ENCODE measurements around the gene COLEC11.

Gene COLEC11

DNA sequence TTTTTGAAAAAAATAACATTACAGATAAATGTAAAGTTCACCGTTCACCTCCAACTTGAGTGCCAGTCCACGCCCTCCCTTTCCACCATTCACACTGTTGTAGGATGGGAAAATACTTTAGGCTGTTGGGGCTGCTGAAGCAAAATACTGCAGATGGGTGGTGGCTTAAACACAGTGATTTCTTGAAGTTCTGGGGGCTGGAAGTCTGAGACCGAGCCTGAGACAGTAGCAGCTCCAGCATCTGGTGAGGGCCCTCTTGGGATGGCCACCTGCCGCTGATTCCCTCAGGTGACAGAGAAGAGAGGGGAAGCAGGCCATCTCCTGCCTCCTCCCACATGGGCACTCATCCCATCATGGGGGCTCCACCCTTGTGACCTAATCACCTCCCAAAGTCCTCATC lies 80.8 kb downstream of the COLEC11 start:
- no peak for DNase-seq (ENCODE audit: low read depth)

DNA sequence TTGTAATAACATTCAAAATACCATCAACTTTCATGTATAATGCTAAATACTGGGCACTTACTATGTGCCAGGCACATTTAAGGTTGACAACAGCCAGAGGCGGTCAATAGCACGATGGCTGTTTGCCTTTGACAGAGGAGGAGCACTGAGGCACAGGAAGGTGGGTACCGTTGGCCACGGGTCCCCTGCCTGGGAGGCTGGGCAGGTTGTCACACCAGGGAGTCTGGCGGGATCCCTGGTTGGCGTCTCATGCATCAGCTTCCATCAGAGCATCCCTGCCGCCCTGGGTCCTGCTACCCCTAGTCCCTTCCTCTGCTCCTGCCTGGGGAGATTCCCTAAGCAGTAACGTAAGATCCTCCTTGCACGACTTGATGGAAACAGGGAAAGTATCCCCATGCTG lies 82.5 kb downstream of the COLEC11 start:
- DNase-seq (ENCODE audit: low read depth) = no peak

DNA sequence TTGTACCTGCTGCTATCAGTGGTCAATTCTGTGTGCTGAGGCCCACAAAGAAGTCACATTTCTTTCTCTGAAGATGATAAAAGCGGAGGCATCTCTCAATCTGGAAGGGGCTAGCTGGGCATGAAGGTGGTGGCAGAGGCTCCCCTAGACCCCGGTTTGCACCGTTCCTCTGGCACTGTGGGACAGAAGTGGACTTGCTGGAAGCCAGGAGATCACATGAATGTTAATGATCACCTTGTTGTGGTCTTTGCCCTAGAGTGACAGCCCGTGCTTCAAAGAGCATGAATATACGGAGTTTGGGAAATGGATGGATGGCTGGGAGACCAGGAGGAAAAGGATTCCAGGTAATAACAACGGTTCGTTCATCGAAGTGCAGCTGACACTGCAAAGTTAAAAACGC lies 83.3 kb downstream of the COLEC11 start:
- no peak for DNase-seq (ENCODE audit: low read depth)

DNA sequence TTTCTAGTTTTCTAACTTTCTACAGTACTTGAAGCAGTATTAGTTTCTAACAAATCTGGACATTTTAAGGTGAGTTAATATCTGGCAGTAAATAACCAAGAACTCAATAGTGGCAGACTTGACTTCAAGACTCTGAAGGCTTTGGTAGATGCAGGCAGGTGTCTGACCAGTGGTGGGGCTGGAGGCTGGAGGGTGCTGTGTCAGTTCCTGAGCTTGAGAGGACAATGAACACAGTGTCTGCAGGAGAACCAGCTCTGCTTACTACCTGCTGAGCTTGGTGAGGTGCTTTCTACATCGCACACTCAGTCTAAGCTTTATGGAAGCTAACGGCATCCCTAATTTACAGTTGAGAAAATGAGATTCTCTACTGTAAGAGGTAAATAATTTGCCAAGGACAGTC lies 84.3 kb downstream of the COLEC11 start:
- no peak for DNase-seq (ENCODE audit: low read depth)

DNA sequence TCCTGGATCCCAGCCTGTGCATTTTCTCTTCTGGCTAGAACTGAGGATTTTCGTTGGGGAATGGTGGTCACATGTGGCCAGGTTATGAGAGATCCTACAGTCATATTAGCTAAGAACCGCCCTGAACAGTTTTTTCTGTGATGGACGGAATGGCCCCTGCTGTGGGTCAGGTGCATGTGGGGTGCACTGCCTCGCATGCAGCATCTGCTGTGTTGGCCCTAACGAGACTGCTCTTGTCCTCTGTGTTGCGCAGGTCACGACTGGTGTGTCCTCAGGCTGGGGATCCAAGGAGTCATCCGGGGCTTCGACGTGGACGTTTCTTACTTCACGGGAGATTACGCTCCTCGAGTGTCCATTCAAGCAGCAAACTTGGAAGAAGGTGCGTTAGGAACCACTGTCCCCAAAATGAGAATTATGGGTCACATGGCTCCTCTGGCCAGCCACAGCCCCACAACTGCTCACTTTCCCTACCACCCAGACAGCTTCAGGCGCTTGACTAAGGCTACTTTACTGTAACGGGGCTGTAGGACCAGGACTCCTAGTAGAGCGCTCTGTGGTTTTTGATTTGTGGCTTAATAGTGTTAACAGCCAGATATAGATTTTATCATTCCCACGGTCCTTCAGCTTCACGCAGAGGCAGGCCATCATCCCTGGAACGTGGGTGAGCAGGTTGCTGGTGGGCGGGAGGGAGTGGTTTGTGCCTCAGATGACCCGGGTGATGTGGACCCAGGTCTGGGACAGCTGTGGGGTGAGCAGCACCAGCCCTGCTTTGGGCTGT lies 84.9 kb downstream of the COLEC11 start:
- no peak for DNase-seq (ENCODE audit: low read depth)

DNA sequence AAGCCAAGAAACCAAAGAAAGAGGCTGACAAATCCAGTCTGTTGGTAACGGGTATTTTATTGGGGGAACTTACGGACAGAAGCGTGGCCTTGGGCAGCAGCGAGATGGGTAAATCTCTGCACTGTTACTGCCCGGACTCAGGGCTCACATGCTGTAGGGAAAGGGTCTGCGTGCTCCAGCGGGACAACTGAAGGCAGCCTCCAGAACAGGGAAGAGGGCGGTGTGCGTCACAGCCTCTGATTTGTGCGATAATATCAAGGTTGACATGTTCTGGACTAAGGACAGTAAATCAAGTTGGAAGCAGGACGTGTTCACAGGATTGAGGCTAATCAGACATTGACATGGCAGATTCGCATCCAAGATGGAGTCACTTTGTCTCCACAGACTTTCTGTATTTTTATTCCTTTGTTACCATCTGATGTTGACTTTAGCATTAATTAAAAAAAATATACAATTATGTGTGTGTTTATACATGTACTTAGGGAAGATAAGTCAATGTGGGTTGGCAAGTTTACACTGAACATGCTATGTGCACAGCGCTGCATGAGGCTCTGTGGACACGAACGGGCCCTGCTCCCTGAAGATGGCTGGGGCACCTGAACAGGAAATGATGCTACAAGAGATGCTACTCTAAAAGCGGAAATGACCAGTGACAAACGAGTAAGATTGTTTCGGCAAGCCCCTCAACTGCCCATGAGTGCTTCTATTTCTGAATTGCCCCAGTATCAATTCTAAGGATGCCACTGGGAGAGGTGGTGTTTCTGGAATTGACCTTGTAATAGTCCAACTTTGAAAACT lies 85.8 kb downstream of the COLEC11 start:
- DNase-seq (ENCODE audit: low read depth) = no peak

DNA sequence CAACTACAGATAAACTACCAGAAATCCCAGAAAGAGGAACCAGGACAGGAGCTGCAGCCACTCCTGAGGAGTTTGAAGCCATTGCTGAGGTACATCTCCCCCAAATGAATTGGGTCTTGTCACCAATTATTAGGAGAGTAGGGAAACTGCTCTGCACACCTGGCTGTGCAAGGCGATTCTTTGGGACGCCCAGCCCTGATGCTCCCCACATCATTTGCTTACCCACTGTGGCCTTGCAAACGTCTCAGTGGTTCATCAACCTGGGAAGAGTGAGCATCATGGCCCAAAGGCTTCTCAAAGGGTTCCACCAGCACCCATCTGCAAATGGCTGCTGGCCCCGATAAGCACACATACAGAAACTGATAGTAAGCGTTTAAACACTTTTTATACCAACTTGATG lies 86.7 kb downstream of the COLEC11 start:
- DNase-seq (ENCODE audit: low read depth) = no peak

DNA sequence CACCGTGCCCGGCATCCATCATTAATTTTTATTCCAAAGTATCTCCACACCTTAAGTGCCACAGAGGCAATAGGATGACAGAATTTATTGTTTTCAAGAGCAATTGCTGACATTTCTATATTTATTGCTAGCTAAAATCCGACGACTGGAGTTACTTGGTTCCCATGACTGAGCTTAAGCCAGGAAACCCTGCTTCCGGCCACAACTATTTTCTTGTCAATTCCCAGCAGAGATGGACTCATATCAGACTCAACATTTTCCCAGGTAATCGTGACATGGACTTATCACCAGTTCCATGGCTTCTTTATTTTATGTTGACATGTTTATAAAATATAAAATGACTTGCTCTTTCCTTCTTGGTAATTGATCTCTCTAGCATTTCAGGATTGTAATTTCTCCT lies 87.9 kb downstream of the COLEC11 start:
- no peak for DNase-seq (ENCODE audit: low read depth)

DNA sequence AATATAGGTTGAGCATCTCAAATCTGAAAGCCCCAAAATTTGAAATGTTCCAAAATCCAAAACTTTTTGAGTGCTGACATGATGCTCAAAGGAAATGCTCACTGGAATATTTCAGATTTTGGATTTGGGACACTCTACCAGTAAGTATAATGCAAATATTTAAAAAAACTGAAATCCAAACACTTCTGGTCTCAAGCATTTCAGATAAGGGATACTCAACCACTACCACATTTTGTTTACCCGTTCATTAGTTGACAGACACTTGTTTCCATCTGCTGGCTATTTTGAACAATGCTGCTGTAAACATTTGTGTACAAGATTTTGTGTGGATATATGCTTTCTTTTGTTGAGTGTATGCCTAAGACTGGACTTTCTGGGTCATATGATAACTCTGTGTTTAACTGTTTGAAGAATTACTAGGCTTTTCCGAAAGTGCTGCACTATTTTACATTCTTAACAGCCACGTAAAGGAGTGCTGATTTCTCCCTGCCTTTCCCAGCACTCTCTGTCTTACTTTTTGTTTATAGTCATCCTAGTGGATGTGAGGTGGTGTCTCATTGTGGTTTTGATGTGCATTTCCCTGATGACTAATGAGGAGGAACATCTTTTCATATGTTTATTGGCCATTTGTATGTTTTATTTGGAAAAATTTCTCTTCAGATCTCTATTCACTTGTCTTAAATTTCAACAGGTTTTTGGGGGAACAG lies 89.0 kb downstream of the COLEC11 start:
- no peak for DNase-seq (ENCODE audit: low read depth)

DNA sequence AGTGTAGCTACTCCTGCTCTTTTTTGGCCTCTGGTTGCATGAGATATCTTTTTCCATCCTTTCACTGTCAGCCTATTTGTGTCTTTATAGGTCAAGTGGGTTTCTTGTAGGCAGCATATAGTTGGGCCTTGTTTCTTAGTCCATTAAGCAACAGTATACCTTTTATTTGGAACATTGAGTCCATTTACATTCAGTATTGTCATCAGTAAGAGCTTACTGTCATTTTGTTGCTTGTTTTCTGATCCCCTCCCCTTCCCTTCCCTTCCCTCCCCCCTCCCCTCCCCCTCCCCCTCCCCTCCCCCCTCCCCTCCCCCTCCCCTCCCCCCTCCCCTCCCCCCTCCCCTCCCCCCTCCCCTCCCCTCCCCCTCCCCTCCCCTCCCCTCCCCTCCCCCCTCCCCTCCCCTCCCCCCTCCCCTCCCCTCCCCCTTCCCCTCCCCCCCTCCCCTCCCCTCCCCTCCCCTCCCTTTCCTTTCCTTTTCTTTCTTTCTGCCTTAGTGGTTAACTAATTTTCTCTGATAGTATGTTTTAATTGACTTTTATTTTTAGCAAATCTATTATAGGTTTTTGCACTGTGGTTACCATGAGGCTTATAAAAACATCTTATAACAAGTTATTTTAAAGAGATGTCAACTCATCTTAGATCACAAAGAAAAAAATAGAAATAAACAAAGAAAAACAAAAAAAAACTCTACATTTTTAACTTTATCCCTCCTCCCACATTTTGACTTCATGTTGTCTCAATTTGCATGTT lies 95.3 kb downstream of the COLEC11 start:
- DNase-seq (ENCODE audit: low read depth) = no peak

DNA sequence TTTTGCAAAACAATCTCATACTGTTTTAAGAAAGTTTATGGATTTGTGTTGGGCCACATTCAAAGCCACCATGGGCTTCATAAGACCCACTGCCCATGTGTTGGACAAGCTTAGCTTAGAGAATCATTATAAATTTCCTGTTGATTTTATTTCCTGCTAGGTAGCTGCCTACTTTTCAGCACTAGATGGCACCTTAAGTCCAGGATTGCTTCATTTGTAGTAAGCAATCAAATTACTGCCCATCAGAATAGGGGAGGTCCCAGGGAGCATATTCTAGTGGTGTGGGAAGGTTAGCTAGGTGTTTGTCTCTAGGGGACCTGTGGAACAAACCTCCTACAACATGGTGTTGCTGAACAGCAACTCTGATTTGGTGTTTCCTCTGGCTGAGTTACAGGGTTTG lies 97.5 kb downstream of the COLEC11 start:
- no peak for DNase-seq (ENCODE audit: low read depth)
